ENCODE measurements around the gene GALNT10.

DNA sequence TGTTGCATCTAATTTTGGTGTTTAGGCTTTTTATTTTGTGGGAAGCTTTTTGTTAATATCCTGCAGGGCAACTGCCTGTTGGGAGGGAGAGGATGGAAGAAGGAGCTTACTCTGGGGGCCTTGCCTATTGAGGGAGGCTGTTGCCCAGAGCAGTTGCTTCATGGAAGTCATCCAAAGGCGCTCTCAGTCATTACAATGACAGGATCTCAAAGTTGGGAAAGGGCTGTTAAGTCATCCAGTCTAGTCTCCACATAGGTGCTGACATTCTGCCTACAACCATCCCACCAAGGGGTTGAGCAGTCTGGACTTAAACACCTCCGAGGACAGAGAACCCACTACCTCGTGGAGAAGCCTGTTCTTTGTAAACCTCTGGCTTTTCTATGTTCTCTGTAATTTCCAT is 268.5 kb downstream of the GALNT10 start:
- TF ChIP-seq, protein P1, sequence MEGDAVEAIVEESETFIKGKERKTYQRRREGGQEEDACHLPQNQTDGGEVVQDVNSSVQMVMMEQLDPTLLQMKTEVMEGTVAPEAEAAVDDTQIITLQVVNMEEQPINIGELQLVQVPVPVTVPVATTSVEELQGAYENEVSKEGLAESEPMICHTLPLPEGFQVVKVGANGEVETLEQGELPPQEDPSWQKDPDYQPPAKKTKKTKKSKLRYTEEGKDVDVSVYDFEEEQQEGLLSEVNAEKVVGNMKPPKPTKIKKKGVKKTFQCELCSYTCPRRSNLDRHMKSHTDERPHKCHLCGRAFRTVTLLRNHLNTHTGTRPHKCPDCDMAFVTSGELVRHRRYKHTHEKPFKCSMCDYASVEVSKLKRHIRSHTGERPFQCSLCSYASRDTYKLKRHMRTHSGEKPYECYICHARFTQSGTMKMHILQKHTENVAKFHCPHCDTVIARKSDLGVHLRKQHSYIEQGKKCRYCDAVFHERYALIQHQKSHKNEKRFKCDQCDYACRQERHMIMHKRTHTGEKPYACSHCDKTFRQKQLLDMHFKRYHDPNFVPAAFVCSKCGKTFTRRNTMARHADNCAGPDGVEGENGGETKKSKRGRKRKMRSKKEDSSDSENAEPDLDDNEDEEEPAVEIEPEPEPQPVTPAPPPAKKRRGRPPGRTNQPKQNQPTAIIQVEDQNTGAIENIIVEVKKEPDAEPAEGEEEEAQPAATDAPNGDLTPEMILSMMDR (conservative IDR thresholded peaks at IDR 0.05; ENCODE audit: low read depth in 2 of 2), result no peak
- TF ChIP-seq NANOG (IDR thresholded peaks at IDR 0.05; ENCODE audit: borderline replicate concordance), result no peak
- TF ChIP-seq, protein P2, sequence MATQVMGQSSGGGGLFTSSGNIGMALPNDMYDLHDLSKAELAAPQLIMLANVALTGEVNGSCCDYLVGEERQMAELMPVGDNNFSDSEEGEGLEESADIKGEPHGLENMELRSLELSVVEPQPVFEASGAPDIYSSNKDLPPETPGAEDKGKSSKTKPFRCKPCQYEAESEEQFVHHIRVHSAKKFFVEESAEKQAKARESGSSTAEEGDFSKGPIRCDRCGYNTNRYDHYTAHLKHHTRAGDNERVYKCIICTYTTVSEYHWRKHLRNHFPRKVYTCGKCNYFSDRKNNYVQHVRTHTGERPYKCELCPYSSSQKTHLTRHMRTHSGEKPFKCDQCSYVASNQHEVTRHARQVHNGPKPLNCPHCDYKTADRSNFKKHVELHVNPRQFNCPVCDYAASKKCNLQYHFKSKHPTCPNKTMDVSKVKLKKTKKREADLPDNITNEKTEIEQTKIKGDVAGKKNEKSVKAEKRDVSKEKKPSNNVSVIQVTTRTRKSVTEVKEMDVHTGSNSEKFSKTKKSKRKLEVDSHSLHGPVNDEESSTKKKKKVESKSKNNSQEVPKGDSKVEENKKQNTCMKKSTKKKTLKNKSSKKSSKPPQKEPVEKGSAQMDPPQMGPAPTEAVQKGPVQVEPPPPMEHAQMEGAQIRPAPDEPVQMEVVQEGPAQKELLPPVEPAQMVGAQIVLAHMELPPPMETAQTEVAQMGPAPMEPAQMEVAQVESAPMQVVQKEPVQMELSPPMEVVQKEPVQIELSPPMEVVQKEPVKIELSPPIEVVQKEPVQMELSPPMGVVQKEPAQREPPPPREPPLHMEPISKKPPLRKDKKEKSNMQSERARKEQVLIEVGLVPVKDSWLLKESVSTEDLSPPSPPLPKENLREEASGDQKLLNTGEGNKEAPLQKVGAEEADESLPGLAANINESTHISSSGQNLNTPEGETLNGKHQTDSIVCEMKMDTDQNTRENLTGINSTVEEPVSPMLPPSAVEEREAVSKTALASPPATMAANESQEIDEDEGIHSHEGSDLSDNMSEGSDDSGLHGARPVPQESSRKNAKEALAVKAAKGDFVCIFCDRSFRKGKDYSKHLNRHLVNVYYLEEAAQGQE (IDR thresholded peaks at IDR 0.05; ENCODE audit: unreplicated experiment), result no peak
- no peak for TF ChIP-seq POLR2AphosphoS5 (IDR thresholded peaks at IDR 0.05; ENCODE audit: low read depth)
- no peak for TF ChIP-seq EZH2phosphoT487 (IDR thresholded peaks at IDR 0.05; ENCODE audit: unreplicated experiment)
- no peak for TF ChIP-seq ZNF331 (CRISPR knock-in tag; IDR thresholded peaks at IDR 0.05; ENCODE audit: low read depth)
- TF ChIP-seq, protein P3, sequence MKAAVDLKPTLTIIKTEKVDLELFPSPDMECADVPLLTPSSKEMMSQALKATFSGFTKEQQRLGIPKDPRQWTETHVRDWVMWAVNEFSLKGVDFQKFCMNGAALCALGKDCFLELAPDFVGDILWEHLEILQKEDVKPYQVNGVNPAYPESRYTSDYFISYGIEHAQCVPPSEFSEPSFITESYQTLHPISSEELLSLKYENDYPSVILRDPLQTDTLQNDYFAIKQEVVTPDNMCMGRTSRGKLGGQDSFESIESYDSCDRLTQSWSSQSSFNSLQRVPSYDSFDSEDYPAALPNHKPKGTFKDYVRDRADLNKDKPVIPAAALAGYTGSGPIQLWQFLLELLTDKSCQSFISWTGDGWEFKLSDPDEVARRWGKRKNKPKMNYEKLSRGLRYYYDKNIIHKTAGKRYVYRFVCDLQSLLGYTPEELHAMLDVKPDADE (IDR thresholded peaks at IDR 0.05), result no peak
- TF ChIP-seq EZH2 (IDR thresholded peaks at IDR 0.05; ENCODE audit: low read depth, unreplicated experiment), result no peak
- no peak for TF ChIP-seq STAT1 (IDR thresholded peaks at IDR 0.05; ENCODE audit: unreplicated experiment)
- TF ChIP-seq JUNB (IDR thresholded peaks at IDR 0.05; ENCODE audit: unreplicated experiment), result no peak
- no peak for TF ChIP-seq CREB1 (CRISPR knock-in tag; IDR thresholded peaks at IDR 0.05; ENCODE audit: low read depth)
- TF ChIP-seq ZNF114 (CRISPR knock-in tag; IDR thresholded peaks at IDR 0.05), result no peak

Data from GM23338 (cell line).